ENCODE results near the gene EFHC1. TPM values are rescaled to one million over a fixed set of nuclear protein-coding genes. Genes with fewer than 3 reads are reported as not detected.
A peak's percentile ranks its signal among the peaks of the same experiment; 100 is the strongest.

Gene EFHC1
- total RNA-seq, 1 donor from 2014 or later = 59.8 TPM

DNA sequence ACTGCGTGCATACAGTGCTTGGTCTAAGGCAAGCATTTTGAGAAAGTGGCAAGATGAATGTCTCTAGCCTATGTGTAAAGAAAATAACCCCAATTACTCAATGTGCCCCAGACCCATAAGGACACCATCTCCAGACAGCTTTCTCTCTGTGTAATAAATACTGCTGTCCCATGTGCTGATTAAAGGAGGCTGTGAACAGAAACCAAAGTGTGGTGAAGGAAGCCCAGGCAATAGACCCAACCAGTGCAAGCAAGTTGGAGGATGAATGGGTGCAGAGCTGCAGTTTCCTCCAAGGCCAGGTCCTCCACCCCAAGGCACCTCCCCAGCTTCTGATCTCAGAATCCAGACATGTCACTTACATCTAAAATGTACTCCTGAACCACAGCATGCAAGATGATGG lies 96.1 kb downstream of the EFHC1 start:
- Histone ChIP-seq H3K4me2 (no peak overlapping the region), H3K4me1 (peaks cover 11% of the 10 kb centered on the region), H3K79me2 (ENCODE audit: low read depth) (no peaks in the 10 kb centered on the region), H3K9me3 (ENCODE audit: low read depth) (no peaks in the 10 kb centered on the region), H3K4me3 (no peak overlapping the region), H4K20me1 (ENCODE audit: low read depth) (peaks cover 4% of the 10 kb centered on the region), H3K27ac (no peak overlapping the region), H2AFZ (replicated peaks) (no peak overlapping the region), H3K27me3 (no peaks in the 10 kb centered on the region), H3F3A (ENCODE audit: low read depth) (no peaks in the 10 kb centered on the region), H3K36me3 (no peaks in the 10 kb centered on the region), H3K9ac (no peak overlapping the region)
- H3K27me3 Mint-ChIP-seq (ENCODE audit: insufficient read depth, low read depth) = peaks cover 4% of the 10 kb centered on the region
- TF ChIP-seq, protein P1, sequence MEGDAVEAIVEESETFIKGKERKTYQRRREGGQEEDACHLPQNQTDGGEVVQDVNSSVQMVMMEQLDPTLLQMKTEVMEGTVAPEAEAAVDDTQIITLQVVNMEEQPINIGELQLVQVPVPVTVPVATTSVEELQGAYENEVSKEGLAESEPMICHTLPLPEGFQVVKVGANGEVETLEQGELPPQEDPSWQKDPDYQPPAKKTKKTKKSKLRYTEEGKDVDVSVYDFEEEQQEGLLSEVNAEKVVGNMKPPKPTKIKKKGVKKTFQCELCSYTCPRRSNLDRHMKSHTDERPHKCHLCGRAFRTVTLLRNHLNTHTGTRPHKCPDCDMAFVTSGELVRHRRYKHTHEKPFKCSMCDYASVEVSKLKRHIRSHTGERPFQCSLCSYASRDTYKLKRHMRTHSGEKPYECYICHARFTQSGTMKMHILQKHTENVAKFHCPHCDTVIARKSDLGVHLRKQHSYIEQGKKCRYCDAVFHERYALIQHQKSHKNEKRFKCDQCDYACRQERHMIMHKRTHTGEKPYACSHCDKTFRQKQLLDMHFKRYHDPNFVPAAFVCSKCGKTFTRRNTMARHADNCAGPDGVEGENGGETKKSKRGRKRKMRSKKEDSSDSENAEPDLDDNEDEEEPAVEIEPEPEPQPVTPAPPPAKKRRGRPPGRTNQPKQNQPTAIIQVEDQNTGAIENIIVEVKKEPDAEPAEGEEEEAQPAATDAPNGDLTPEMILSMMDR (IDR thresholded peaks at IDR 0.05) = no peak
- TF ChIP-seq EZH2 (IDR thresholded peaks at IDR 0.05) = no peak
- no peak for TF ChIP-seq EZH2phosphoT487 (IDR thresholded peaks at IDR 0.05)
- DNase-seq (ENCODE audit: low spot score) = no peak
- peaks cover 24% of the 10 kb centered on the region for H3K36me3 Mint-ChIP-seq
- H3K4me3 Mint-ChIP-seq = no peak overlapping the region
- H3K9me3 Mint-ChIP-seq = no peaks in the 10 kb centered on the region
- H3K4me1 Mint-ChIP-seq = peaks cover 53% of the 10 kb centered on the region
- no peak overlapping the region for H3K27ac Mint-ChIP-seq

DNA sequence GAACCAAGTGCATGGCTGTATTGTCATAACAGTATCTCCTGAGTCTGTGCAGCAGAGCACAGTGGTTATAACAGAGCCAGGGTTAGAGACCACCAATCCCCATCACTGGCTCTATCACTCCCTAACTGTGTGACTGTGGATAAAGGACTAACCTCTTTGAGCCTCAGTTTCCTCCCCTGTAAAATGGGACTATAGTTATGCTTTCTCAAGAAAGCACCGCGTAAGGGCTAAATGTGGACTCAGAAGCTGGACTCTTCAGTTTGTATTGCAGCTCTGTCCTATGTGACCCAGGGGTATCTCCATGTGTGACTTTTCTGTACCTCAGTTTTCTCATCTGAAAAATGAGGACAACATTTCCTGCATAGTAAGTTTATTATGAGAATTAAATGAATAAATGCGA lies 96.8 kb downstream of the EFHC1 start:
- Mint-ChIP-seq H3K27me3 (ENCODE audit: insufficient read depth, low read depth) (peaks cover 4% of the 10 kb centered on the region), H3K4me1 (peaks cover 48% of the 10 kb centered on the region), H3K9me3 (no peaks in the 10 kb centered on the region), H3K4me3 (no peak overlapping the region), H3K36me3 (peaks cover 21% of the 10 kb centered on the region), H3K27ac (no peak overlapping the region)
- TF ChIP-seq, protein P1 (IDR thresholded peaks at IDR 0.05) = no peak
- no peak for TF ChIP-seq EZH2phosphoT487 (IDR thresholded peaks at IDR 0.05)
- no peak for TF ChIP-seq EZH2 (IDR thresholded peaks at IDR 0.05)
- DNase-seq (ENCODE audit: low spot score) = no peak
- no peak overlapping the region for H3K27ac ChIP-seq
- H3K79me2 ChIP-seq (ENCODE audit: low read depth) = no peaks in the 10 kb centered on the region
- no peaks in the 10 kb centered on the region for H3F3A ChIP-seq (ENCODE audit: low read depth)
- H3K9me3 ChIP-seq (ENCODE audit: low read depth) = no peaks in the 10 kb centered on the region
- no peak overlapping the region for H3K4me3 ChIP-seq
- no peak overlapping the region for H3K9ac ChIP-seq
- no peak overlapping the region for H2AFZ ChIP-seq (replicated peaks)
- peaks cover 11% of the 10 kb centered on the region for H3K4me1 ChIP-seq
- H4K20me1 ChIP-seq (ENCODE audit: low read depth) = peaks cover 4% of the 10 kb centered on the region
- H3K36me3 ChIP-seq = no peaks in the 10 kb centered on the region
- H3K4me2 ChIP-seq = no peak overlapping the region
- H3K27me3 ChIP-seq = no peaks in the 10 kb centered on the region

DNA sequence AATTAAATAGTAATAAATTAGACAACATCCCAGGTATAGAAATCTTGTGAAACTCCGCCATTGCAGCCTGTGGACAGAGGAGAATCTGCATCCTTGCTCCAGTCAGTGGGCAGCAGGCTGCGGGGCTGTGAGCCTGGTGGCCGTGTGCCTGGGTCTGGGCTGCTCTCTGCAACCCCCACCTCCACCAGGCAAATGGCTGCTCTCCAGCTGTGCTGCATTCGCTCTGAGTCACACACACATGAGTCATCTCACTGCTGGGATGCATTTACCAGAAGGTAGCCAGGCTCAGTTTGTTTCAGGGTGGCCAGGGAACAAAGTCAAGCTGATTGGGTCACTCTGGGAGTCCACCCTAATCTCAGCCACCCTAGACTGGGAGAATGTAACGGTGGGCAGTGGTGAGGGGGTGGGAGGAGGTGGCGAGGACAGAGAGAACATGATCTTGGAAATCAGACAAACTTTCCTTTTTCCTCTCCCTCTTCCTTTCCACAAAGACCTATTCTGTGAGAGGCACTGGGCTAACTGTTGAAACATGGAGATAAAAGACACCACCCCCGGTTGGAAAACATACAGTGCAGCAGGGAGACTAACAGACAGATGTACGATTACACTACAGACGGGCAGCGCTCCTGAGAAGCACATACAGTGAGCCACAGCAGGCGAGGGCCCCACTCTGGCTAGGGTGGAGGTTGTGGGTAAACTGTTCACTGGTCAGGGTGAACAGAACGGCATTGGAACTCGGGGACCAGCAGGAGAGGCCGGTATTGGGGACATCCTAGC lies 97.5 kb downstream of the EFHC1 start:
- Histone ChIP-seq H3K79me2 (ENCODE audit: low read depth) (no peaks in the 10 kb centered on the region), H3F3A (ENCODE audit: low read depth) (no peaks in the 10 kb centered on the region), H3K9ac (no peak overlapping the region), H3K27ac (no peak overlapping the region), H2AFZ (replicated peaks) (no peak overlapping the region), H3K27me3 (no peaks in the 10 kb centered on the region), H3K4me2 (peak overlapping the region; percentile 27), H3K4me1 (peaks cover 11% of the 10 kb centered on the region), H3K4me3 (no peak overlapping the region), H3K9me3 (ENCODE audit: low read depth) (no peaks in the 10 kb centered on the region), H3K36me3 (no peaks in the 10 kb centered on the region), H4K20me1 (ENCODE audit: low read depth) (peaks cover 4% of the 10 kb centered on the region)
- Mint-ChIP-seq H3K4me3 (peak overlapping the region; percentile 57), H3K9me3 (no peaks in the 10 kb centered on the region), H3K36me3 (peaks cover 21% of the 10 kb centered on the region), H3K27ac (peak overlapping the region; percentile 98), H3K4me1 (peaks cover 45% of the 10 kb centered on the region), H3K27me3 (ENCODE audit: insufficient read depth, low read depth) (peaks cover 4% of the 10 kb centered on the region)
- TF ChIP-seq, protein P1 (IDR thresholded peaks at IDR 0.05) = no peak
- TF ChIP-seq EZH2phosphoT487 (IDR thresholded peaks at IDR 0.05) = no peak
- TF ChIP-seq EZH2 (IDR thresholded peaks at IDR 0.05) = no peak
- peak; percentile 49 for DNase-seq (ENCODE audit: low spot score)

All from neural progenitor cell (in vitro differentiated cells).